ENCODE data around the gene OR4D6. TPM values are rescaled to one million over a fixed set of nuclear protein-coding genes. Genes with fewer than 3 reads are reported as not detected.
"Not testable (repeated sequence)": the region's sequence is repeated elsewhere in the genome, so short reads cannot be mapped to it uniquely, and the experiment has no call there.

Gene OR4D6
- total RNA-seq = not detected in 2 replicates

GRCh38 chr11:59456661-59457060 is at the start of gene OR4D6:
Gene OR4D6 (plus strand): TSS chr11:59456961. CDS start chr11:59456961, 0 bp downstream.
- DNase-seq (ENCODE audit: low read depth in 2 of 2) = no peak

- DNase-seq (ENCODE audit: low read depth in 2 of 2) = no peak
Measured at GRCh38 chr11:59413646-59414045, 43.1 kb upstream of the OR4D6 start.

DNA sequence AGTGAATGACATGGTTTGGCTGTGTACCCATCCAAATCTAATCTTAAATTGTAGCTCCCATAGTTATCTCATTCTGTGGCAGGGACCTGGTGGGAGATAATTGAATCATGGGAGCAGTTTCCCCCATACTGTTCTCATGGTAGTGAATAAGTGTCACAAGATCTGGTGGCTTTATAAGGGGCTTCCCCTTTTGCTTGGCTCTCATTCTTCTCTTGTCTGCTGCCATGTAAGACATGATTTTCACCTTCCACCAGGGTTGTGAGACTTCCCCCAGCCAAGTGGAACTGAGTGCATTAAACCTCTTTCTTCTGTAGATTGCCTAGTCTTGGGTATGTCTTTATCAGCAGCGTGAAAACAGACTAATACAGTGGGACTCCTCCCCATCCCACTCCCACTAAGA is 41.6 kb upstream of the OR4D6 start:
- no peak for DNase-seq (ENCODE audit: low read depth in 2 of 2)

- no peak for DNase-seq (ENCODE audit: low read depth in 2 of 2)
Measured at GRCh38 chr11:59416613-59417012, 40.1 kb upstream of the OR4D6 start.

DNA sequence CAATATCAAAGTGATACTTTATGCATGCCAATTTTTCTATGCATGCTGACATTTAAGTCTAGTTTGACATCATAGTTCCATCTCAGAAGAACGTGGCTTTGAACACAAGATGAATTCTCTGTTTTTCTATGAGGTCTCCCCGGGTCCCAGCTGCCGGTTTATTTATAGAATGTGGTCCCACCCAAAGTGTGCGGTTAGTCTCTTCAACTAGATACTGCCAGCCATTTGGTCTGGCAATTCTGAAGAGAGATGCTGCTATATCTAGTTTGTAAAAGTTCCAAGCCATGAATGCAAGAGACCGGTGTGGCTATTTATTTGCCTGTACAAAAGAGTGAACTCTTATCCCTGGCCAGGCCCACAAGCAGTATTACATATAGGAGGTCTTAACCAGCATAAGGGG is 39.7 kb upstream of the OR4D6 start:
- DNase-seq (ENCODE audit: low read depth in 2 of 2) = no peak

- no peak for DNase-seq (ENCODE audit: low read depth in 2 of 2)
Measured at GRCh38 chr11:59418156-59418555, 38.6 kb upstream of the OR4D6 start.

GRCh38 chr11:59423835-59424234 is 32.9 kb upstream of the OR4D6 start:
- no peak for DNase-seq (ENCODE audit: low read depth in 2 of 2)

- no peak for DNase-seq (ENCODE audit: low read depth in 2 of 2)
Measured at GRCh38 chr11:59425131-59425530, 31.6 kb upstream of the OR4D6 start.

- peak in 1 of 2 donors; percentile 7 for DNase-seq (ENCODE audit: low read depth in 2 of 2)
Measured at GRCh38 chr11:59426361-59427067, 30.2 kb upstream of the OR4D6 start, which contains the start of gene OR5A2. Gene OR5A2 (minus strand): TSS chr11:59426413. CDS start chr11:59422953, 3,460 bp downstream.

DNA sequence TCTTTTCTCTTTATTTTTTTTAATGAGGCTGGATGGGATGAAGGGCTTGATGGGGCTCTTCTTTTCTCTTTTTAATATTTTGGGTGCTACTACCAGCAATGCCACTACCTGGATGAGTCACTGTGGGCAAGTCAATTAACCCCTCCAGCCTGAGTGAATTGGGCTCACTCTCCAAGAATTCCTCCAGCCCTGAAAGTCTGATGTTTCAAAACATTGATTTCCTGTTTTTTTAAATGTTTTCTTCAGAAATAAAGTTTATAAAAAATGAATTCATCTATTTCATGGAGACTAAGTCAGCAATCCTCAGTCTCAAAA is 29.7 kb upstream of the OR4D6 start:
- no peak for DNase-seq (ENCODE audit: low read depth in 2 of 2)

GRCh38 chr11:59429924-59430516 is 26.7 kb upstream of the OR4D6 start:
- peak; percentile 70 to 79 for DNase-seq (ENCODE audit: low read depth in 2 of 2)

GRCh38 chr11:59436169-59436568 is 20.6 kb upstream of the OR4D6 start, which contains the start of gene OR5A1:
Gene OR5A1 (plus strand): TSS chr11:59436469. CDS start chr11:59443169, 6,700 bp downstream.
- no peak for DNase-seq (ENCODE audit: low read depth in 2 of 2)

DNA sequence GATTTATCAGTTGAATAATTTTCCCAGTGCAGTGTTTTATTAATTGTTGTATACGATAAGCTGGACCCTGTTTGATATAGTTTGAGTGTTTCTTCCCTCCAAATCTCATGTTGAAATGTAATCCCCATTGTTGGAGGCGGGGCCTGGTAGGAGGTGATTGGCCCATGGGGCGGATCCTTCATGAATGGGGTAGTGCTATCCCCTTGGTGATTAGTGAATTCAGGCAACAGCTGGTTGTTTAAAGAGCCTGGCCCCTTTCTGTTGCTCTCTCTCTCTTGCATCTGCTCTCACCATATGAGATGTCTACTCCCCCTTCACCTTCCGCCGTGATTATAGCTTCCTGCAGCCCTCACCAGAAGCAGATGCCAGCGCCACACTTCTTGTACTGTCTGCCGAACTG is 19.0 kb upstream of the OR4D6 start:
- no peak for DNase-seq (ENCODE audit: low read depth in 2 of 2)

DNA sequence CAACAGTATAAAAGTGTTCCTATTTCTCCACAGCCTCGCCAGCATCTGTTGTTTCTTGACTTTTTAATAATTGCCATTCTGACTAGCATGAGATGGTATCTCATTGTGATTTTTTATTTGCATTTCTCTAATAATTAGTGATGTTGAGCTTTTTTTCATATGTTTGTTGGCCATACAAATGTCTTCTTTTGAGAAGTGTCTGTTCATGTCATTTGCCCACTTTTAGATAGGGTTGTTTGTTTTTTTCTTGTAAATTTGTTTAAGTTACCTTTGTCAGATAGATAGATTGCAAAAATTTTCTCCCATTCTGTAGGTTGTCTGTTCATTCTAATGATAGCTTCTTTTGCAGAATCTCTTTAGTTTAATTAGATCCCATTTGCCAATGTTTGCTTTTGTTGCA is 11.1 kb upstream of the OR4D6 start:
- DNase-seq (ENCODE audit: low read depth in 2 of 2) = not testable (repeated sequence)

DNA sequence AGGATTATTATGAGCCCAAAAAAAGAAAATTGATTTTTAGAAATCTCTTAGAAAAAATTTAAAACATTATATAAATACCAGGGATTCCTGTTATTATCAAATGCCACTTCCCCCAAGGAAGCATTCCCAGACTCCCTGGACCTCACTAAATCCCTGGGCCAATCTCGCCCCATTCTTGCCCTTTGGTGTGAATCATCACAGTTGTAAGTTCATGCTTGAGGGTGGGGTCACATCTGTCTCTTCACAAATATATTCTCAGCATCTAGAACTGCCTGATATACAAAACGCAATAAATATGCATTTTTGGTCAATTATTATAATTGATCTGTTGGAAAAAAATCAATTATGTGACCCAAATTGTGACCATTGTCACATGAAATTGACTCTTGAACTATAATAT is 8.3 kb upstream of the OR4D6 start:
- no peak for DNase-seq (ENCODE audit: low read depth in 2 of 2)

- DNase-seq (ENCODE audit: low read depth in 2 of 2) = no peak
Measured at GRCh38 chr11:59459916-59460315, 3.2 kb downstream of the OR4D6 start.

DNA sequence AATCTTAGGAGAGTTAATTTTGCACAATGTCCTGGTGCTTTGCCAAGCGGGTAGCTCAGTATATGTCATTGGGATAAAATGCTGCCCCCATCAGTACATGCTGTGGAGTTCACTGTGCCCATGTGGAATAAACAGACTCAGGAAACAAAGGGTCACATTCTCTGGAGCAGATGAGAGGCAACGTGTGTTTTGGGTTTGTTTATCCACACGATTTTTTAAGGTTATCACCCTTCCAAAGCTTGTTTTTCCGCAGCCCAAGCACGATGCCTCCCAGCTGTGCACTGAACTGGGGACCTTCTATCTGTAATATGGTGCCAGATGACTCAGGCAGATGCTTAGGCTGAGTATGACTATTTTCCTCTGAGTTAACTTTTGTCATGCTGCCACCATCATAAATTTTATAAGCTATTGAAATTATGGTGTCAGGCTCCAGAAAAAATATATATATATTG is 6.5 kb downstream of the OR4D6 start:
- peak; percentile 97 to 100 for DNase-seq (ENCODE audit: low read depth in 2 of 2)

DNA sequence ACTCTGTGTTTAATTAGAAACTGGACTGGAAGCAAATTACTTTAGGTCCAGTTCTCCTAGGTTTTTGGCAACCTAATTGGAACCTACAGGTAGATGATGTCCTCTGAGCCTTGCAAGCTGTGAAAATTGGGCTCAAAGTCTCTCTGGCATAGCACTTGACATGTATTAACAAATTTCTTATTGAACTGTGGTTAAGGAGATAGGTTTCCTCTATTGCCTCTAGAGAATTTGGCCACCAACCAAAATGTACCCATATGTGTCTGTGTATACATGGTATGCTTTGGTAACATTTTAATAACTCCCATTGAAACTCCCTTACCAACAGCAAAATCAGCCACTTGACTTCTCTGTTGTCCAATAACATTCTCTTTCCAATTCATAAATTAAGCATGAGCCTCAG is 16.3 kb downstream of the OR4D6 start, which contains the start of gene OR4D10:
Gene OR4D10, plus strand, starts transcription at position 301 of the 400 bp plus-strand sequence. CDS start 4,115 bp downstream, outside the sequence.
- DNase-seq (ENCODE audit: low read depth in 2 of 2) = no peak

DNA sequence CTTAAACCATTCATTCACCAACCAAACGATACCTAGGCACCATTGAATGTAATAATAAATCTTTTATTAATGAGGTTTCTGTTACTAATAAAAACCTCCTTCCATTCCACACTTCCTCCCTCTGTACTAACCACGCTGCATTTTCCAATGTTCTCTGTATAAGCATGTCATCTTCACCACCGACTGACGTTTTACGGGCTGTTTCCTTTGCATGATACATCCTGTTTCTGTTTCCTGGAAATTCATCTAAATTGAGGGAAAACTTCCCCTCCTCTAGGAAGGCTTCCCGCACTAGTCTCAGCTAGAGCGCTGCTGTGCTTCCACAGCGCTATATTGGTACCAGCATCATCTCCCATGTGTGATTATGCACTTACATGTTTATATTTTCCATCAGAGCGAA is 18.4 kb downstream of the OR4D6 start:
- DNase-seq (ENCODE audit: low read depth in 2 of 2) = peak in 1 of 2 donors; percentile 56

GRCh38 chr11:59479906-59480305 is 23.1 kb downstream of the OR4D6 start:
- DNase-seq (ENCODE audit: low read depth in 2 of 2) = no peak

DNA sequence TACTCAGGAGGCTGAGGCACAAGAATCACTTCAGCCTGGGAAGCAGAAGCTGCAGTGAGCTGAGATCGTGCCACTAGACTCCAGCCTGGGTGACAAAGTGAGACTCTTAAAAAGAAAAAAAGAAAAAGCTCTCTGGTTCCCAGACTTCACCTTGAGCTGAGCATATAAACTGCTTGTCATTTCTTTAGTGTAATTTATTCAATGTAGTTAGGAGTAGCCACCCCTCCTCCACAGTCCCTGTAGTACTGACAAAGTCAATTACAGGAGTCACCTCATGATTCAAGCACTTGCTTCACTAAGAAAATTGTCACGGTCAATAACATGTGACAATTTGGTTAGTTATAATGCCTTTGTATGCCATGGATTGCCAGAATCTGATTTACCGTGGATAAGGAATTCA is 23.6 kb downstream of the OR4D6 start:
- DNase-seq (ENCODE audit: low read depth in 2 of 2) = no peak

DNA sequence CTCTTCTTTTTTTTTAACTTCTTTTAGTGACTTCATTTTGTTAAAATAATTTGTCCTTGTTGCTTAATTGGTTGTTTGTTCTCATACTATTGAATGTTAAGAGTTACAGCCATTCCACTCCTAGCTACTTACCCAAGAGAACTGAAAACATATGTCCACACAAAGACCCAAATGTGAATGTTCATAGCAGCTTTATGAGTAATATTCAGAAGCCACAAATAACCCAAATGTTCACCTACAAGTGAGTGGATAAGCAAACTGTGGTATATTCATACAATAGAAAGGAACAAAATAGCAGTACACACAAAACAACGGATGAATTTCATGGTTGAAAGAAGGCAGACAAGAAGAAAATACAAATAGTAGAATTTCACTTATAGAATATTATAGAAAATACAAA is 45.2 kb downstream of the OR4D6 start:
- no peak for DNase-seq (ENCODE audit: low read depth in 2 of 2)

DNA sequence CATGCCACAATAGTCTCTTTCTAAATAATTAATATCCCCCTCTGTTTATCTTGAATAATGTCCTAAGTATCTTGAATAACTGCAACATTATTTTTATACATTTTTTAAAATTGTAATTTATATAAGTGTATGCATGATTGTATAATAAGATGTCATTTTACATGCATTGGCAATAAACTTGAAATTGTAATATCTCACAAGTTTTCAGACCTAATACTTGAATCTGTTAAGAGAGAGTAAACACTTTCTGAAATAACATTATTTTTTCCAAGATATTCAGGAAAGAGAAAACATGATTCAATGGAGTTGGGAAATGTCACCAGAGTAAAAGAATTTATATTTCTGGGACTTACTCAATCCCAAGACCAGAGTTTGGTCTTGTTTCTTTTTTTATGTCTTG is 46.5 kb downstream of the OR4D6 start, which contains the start of gene OR4D11:
Gene OR4D11, plus strand, starts transcription at position 301 of the 400 bp plus-strand sequence. Its CDS starts 0 bp downstream, at position 301.
- DNase-seq (ENCODE audit: low read depth in 2 of 2) = no peak
